HPDE6-E6E7 (cell line): ENCODE measurements around the gene CAPS.
"Not testable (repeated sequence)": the region's sequence is repeated elsewhere in the genome, so short reads cannot be mapped to it uniquely, and the experiment has no call there.

Experiments
- DNase-seq: peaks from one replicate; pipeline ENCODE4 v3.0.0; 2011; ENCODE audit warnings: missing footprints; ENCODE audit errors: extremely low spot score

Gene CAPS

GRCh38 chr19:5955636-5955935 lies 41.5 kb downstream of the CAPS start:
- no peak for DNase-seq

- no peak for DNase-seq
These were observed 42.3 kb downstream of the CAPS start for GRCh38 chr19:5956323-5956722.

- DNase-seq = no peak
These were observed 42.7 kb downstream of the CAPS start for GRCh38 chr19:5956728-5957127.

- DNase-seq = no peak
These were observed 43.1 kb downstream of the CAPS start for GRCh38 chr19:5957170-5957569.

- DNase-seq = no peak
These were observed 44.2 kb downstream of the CAPS start for GRCh38 chr19:5958074-5958850.

- DNase-seq = no peak
These were observed 44.7 kb downstream of the CAPS start for GRCh38 chr19:5958851-5959122.

- DNase-seq = no peak
These were observed 45.4 kb downstream of the CAPS start for GRCh38 chr19:5959260-5960004.

GRCh38 chr19:5960005-5961001 lies 46.2 kb downstream of the CAPS start:
- no peak for DNase-seq

GRCh38 chr19:5961641-5961968 lies 47.6 kb downstream of the CAPS start:
- DNase-seq = not testable (repeated sequence)

GRCh38 chr19:5961969-5962945 lies 48.2 kb downstream of the CAPS start:
- no peak for DNase-seq

GRCh38 chr19:5963259-5963658 lies 49.2 kb downstream of the CAPS start:
- DNase-seq = not testable (repeated sequence)

GRCh38 chr19:5963855-5964254 lies 49.8 kb downstream of the CAPS start:
- DNase-seq = no peak

- DNase-seq = no peak
These were observed 50.9 kb downstream of the CAPS start for GRCh38 chr19:5964816-5965565.
